Neutrophil (primary cell): ENCODE measurements around the gene TACC2.

Source experiments
- H3K27ac ChIP-seq: fragments of 200-600 bp; sonication (generic); 2 replicates; pipeline ENCODE4 v1.5.1; 2016; ENCODE audit warnings: mild to moderate bottlenecking, moderate library complexity
- H3K27me3 ChIP-seq: fragments of 200-600 bp; sonication (generic); 2 replicates; pipeline ENCODE4 v1.6.0; 2016; ENCODE audit warnings: mild to moderate bottlenecking
- H3K36me3 ChIP-seq: fragments of 200-600 bp; sonication (generic); 2 replicates; pipeline ENCODE4 v1.5.1; 2017
- H3K4me1 ChIP-seq, 2 experiments: fragments of 200-600 bp in 1 of 2; sonication (generic) in 1 of 2; 1 replicate in 1 of 2; 2 replicates in 1 of 2; pipeline versions ENCODE4 v1.5.1 to v1.6.1; 2013 to 2016; ENCODE audit warnings: low read depth in 1 of 2, low read length in 1 of 2, mild to moderate bottlenecking in 1 of 2, moderate library complexity in 1 of 2; ENCODE audit not compliant: control insufficient read depth in 1 of 2, insufficient read depth in 1 of 2
- H3K4me3 ChIP-seq, 2 experiments: fragments of 200-600 bp in 1 of 2; sonication (generic) in 1 of 2; 1 replicate in 1 of 2; 2 replicates in 1 of 2; pipeline ENCODE4 v1.5.1; 2013 to 2016; ENCODE audit warnings: low read depth in 1 of 2, low read length in 1 of 2, mild to moderate bottlenecking in 1 of 2, moderate library complexity in 1 of 2
- H3K9me3 ChIP-seq: fragments of 200-600 bp; sonication (generic); 2 replicates; pipeline ENCODE4 v1.5.1; 2016
- TF ChIP-seq, protein P1 (sequence below): fragments of 200-600 bp; sonication (generic); IDR thresholded peaks from 2 replicates; pipeline ENCODE4 v1.5.1; 2016; ENCODE audit warnings: antibody characterized with exemption

Gene TACC2

DNA sequence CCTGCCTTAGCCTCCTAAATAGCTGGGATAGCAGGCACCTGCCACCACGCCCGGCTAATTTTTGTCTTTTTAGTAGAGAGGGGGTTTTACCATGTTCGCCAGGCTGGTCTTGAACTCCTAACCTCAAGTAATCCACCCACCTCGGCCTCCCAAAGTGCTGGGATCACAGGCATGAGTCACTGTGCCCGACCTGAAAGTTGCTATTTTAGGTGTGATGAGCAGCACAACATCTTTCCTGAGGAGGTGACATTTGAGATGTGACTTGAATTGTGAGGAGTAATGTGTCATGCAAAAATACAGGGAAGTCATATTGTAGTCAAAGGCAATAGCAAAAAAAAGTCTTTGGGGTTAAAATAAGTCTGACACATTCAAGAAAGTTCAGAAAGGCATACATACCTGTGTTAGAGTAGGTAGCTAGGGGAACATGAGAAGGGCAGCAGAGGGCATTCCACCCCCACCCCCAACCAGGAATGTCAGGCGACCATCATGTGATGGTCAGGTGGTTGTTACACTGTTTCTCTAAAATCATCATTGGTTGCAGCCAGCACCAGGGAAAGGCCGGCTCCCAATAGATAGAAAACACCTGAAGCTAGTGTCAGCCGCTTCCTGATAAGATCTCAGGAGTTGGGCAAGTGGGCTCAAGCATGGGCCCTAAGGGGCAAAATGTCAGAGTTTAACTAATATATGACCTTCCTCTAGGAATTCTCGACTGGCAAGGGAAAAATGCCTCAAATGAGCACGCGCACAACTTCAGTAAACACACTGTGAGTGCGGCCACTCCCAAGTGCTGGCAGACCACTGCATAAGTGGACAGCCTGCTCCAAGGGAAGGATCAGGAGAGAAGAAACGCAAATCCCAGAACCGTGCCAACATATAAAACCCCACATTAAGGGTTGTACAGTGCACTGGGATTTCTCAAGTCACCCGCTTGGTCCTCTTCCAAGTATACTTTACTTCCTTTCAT is at the start of gene TACC2:
Gene TACC2 (plus strand): TSS at position 803 of the 964 bp plus-strand sequence. CDS start 32,819 bp downstream, outside the sequence.
- H3K4me3 ChIP-seq = no peak within 1 kb of the TSS
- no peaks in the 10 kb centered on the region for H3K36me3 ChIP-seq
- no peak within 1 kb of the TSS for H3K27ac ChIP-seq
- H3K4me1 ChIP-seq = peaks cover 0 to 4% of the 10 kb centered on the region in 2 experiments
- peaks cover 6% of the 10 kb centered on the region for H3K9me3 ChIP-seq
- TF ChIP-seq, protein P1, sequence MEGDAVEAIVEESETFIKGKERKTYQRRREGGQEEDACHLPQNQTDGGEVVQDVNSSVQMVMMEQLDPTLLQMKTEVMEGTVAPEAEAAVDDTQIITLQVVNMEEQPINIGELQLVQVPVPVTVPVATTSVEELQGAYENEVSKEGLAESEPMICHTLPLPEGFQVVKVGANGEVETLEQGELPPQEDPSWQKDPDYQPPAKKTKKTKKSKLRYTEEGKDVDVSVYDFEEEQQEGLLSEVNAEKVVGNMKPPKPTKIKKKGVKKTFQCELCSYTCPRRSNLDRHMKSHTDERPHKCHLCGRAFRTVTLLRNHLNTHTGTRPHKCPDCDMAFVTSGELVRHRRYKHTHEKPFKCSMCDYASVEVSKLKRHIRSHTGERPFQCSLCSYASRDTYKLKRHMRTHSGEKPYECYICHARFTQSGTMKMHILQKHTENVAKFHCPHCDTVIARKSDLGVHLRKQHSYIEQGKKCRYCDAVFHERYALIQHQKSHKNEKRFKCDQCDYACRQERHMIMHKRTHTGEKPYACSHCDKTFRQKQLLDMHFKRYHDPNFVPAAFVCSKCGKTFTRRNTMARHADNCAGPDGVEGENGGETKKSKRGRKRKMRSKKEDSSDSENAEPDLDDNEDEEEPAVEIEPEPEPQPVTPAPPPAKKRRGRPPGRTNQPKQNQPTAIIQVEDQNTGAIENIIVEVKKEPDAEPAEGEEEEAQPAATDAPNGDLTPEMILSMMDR = no peak
- peaks cover 17% of the 10 kb centered on the region for H3K27me3 ChIP-seq

DNA sequence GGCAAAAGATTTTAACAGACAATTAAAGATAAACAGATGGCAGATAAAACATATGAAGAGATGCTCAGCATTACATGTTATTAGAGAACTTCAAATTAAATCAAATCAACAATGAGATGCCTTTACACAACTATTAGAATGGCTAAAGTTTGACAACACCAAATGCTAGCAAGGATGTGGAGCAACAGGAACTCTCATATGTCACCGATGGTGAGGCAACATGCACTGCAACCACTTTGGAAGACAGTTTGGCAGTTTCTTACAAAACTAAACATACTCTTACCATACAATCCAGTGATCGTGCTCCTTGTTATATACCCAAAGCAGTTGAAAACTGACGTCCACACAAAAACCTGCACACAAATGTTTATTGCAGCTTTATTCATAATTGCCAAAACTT is 47.4 kb upstream of the TACC2 start:
- Histone ChIP-seq H3K27ac (peak overlapping the region; percentile 61), H3K9me3 (no peaks in the 10 kb centered on the region), H3K4me3 (no peak overlapping the region), H3K36me3 (no peaks in the 10 kb centered on the region), H3K4me1 (peaks cover 28 to 30% of the 10 kb centered on the region in 2 experiments), H3K27me3 (no peaks in the 10 kb centered on the region)
- TF ChIP-seq, protein P1 = no peak

DNA sequence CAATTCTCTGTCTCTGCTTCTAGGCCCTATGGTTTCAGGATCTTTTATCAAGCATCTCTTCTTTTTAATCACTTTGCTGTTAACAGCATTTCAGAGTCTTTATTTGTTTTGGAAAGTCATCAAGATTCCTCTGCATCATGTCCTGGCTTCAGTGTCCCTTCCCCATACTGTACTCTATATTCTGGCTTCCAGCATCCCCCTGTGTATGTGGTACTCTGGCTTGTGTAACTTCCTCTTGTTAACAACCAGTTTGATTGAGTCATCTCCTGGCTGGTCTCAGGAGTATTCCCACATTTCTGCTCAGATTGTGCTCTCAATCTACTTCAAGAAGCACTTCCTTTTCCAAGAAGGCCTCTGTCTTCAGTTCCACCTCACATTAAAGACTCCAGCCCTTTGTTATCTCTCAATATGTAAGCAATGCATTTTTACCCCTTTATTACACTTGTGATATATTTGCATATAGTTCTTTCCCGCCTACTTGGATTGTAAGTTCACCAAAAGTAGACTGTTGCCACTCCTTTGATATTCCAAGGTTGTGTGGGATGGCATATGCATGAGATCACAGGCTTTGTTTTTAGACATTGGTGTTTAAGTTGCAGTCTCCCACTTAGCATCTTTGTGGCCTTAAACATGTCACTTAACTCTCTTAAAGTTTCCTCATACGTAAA is 46.1 kb upstream of the TACC2 start:
- Histone ChIP-seq H3K4me3 (no peak overlapping the region), H3K4me1 (peaks cover 39 to 42% of the 10 kb centered on the region in 2 experiments), H3K27me3 (no peaks in the 10 kb centered on the region), H3K9me3 (no peaks in the 10 kb centered on the region), H3K36me3 (no peaks in the 10 kb centered on the region), H3K27ac (peak overlapping the region; percentile 61)
- TF ChIP-seq, protein P1 = no peak

DNA sequence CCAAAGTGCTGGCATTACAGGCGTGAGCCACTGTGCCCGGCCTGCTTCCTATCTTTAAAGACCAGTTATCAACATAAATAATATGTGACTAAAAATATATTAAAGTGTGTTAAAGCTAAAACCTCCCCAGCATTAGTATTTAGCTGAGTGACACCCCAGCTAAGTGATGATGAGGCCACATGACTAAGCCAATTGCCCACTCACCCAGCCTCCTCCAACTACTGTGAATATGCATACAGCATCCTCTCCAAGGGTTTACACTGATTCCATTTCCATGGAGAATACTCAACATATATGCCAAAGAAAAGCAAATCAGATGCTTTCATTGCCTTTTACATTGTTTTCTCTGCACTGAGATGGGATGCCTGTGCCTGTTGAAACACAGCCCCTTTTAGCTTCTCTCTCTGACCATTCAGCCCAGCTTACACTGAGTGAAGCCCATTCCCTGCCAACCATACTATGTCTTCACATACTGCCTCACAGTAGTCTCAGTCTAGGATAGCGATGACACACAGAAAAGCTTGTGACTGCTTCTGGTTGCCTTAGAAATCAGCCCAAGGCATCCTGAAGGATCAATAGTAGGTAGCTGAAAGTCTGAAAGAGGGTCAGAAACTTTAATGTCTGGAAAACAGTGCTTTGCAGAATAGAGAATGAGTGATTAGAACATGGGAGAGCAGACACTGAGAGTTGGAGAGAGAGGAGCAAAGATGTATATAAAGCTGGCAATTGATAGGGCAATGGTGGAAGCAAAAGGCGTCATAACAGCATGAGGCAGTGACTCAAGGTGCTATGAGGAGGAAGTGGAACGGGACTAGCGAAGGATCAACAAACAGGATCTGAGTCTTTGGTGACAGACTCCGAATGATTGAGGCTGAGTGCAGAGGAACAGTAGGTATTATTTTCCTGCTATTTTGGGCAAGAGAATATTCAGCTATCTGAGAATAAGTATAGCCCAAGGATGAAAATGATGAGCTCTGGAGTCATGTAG is 41.3 kb upstream of the TACC2 start:
- Histone ChIP-seq H3K9me3 (no peaks in the 10 kb centered on the region), H3K4me3 (no peak overlapping the region), H3K36me3 (no peaks in the 10 kb centered on the region), H3K27ac (no peak overlapping the region), H3K4me1 (peaks cover 27% of the 10 kb centered on the region in 2 experiments), H3K27me3 (no peaks in the 10 kb centered on the region)
- TF ChIP-seq, protein P1 = no peak

GRCh38 chr10:121949049-121949448 is 39.9 kb upstream of the TACC2 start:
- H3K9me3 ChIP-seq = no peaks in the 10 kb centered on the region
- peaks cover 16 to 18% of the 10 kb centered on the region in 2 experiments for H3K4me1 ChIP-seq
- TF ChIP-seq, protein P1 = no peak
- no peak overlapping the region for H3K4me3 ChIP-seq
- H3K27me3 ChIP-seq = no peaks in the 10 kb centered on the region
- H3K36me3 ChIP-seq = no peaks in the 10 kb centered on the region
- no peak overlapping the region for H3K27ac ChIP-seq
